HL-60 (cell line): ENCODE data around the gene DPPA5.

Experiments
- GABPA ChIP-seq: IDR thresholded peaks from 2 replicates; pipeline ENCODE4 v1.6.1; 2012; ENCODE audit warnings: low read depth
- POLR2AphosphoS5 ChIP-seq: IDR thresholded peaks from 2 replicates; pipeline ENCODE4 v1.6.1; 2012; ENCODE audit warnings: low read depth
- SPI1 ChIP-seq: IDR thresholded peaks from 2 replicates; pipeline ENCODE4 v1.6.1; 2012; ENCODE audit warnings: low read depth, mild to moderate bottlenecking, borderline replicate concordance
- TF ChIP-seq, protein P1 (sequence below): IDR thresholded peaks from one replicate; pipeline ENCODE4 v1.5.1; 2011; ENCODE audit warnings: low read length, control low read depth, inconsistent platforms; ENCODE audit not compliant: insufficient read depth
- TF ChIP-seq, protein P2 (sequence below): IDR thresholded peaks from 2 replicates; pipeline ENCODE4 v1.6.1; 2012; ENCODE audit warnings: low read depth; ENCODE audit not compliant: insufficient replicate concordance

DNA sequence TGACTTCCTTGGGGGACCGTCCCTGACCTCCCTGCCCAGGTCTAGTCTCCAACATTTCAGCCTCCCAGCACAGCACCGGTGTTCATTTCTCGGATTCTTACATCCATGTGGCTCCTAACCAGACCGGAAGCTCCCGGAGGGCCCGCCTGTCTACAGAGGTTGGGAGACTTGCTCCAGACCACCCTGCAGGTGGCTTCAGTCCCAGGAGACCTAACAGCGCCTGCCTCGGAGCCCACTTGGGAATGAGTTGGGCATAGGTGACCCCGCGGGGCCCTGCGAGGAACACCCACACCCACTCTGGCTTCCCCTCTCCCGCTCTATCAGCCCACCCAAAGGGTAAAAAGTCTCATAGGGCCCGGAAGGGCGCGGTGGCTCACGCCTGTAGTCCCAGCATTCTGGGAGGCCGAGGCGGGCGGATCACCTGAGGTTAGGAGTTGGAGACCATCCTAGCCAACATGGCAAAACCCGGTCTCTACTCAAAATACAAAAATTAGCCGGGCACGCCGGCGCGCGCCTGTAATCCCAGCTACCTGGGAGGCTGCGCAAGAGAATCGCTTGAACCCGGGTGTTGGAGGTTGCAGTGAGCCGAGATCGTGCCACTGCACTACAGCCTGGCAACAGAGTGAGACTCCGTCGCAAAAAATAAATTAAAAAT is 5.4 kb downstream of the DPPA5 start:
- TF ChIP-seq, protein P1, sequence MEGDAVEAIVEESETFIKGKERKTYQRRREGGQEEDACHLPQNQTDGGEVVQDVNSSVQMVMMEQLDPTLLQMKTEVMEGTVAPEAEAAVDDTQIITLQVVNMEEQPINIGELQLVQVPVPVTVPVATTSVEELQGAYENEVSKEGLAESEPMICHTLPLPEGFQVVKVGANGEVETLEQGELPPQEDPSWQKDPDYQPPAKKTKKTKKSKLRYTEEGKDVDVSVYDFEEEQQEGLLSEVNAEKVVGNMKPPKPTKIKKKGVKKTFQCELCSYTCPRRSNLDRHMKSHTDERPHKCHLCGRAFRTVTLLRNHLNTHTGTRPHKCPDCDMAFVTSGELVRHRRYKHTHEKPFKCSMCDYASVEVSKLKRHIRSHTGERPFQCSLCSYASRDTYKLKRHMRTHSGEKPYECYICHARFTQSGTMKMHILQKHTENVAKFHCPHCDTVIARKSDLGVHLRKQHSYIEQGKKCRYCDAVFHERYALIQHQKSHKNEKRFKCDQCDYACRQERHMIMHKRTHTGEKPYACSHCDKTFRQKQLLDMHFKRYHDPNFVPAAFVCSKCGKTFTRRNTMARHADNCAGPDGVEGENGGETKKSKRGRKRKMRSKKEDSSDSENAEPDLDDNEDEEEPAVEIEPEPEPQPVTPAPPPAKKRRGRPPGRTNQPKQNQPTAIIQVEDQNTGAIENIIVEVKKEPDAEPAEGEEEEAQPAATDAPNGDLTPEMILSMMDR: no peak
- TF ChIP-seq POLR2AphosphoS5: no peak
- TF ChIP-seq, protein P2, sequence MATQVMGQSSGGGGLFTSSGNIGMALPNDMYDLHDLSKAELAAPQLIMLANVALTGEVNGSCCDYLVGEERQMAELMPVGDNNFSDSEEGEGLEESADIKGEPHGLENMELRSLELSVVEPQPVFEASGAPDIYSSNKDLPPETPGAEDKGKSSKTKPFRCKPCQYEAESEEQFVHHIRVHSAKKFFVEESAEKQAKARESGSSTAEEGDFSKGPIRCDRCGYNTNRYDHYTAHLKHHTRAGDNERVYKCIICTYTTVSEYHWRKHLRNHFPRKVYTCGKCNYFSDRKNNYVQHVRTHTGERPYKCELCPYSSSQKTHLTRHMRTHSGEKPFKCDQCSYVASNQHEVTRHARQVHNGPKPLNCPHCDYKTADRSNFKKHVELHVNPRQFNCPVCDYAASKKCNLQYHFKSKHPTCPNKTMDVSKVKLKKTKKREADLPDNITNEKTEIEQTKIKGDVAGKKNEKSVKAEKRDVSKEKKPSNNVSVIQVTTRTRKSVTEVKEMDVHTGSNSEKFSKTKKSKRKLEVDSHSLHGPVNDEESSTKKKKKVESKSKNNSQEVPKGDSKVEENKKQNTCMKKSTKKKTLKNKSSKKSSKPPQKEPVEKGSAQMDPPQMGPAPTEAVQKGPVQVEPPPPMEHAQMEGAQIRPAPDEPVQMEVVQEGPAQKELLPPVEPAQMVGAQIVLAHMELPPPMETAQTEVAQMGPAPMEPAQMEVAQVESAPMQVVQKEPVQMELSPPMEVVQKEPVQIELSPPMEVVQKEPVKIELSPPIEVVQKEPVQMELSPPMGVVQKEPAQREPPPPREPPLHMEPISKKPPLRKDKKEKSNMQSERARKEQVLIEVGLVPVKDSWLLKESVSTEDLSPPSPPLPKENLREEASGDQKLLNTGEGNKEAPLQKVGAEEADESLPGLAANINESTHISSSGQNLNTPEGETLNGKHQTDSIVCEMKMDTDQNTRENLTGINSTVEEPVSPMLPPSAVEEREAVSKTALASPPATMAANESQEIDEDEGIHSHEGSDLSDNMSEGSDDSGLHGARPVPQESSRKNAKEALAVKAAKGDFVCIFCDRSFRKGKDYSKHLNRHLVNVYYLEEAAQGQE: no peak
- TF ChIP-seq GABPA: no peak
- no peak for TF ChIP-seq SPI1
